ENCODE results near the gene CACNA1I.

- TF ChIP-seq CTCF (conservative IDR thresholded peaks at IDR 0.05; ENCODE audit: low read depth, low read length) (no peak), EZH2 (IDR thresholded peaks at IDR 0.05; ENCODE audit: borderline replicate concordance, low read depth, low read length, poor library complexity, severe bottlenecking) (no peak)
Observed at GRCh38 chr22:39546889-39547586, 23.5 kb upstream of the CACNA1I start.
